Ectodermal cell (in vitro differentiated cells): ENCODE measurements around the gene COL6A1.
"Not testable (repeated sequence)": the region's sequence is repeated elsewhere in the genome, so short reads cannot be mapped to it uniquely, and the experiment has no call there.

Experiments used
- H3K27ac ChIP-seq: 2 replicates; pipeline ENCODE4 v1.7.0; 2013; ENCODE audit warnings: mild to moderate bottlenecking, low read depth, low read length; ENCODE audit not compliant: insufficient read depth, poor library complexity, severe bottlenecking
- H3K27me3 ChIP-seq: 2 replicates; pipeline ENCODE4 v1.7.0; 2013; ENCODE audit warnings: mild to moderate bottlenecking, low read length; ENCODE audit not compliant: insufficient read depth, control insufficient read depth, poor library complexity, severe bottlenecking
- H3K36me3 ChIP-seq: one replicate; pipeline ENCODE4 v1.7.0; 2013; ENCODE audit warnings: low read length; ENCODE audit not compliant: control insufficient read depth, insufficient read depth
- H3K4me1 ChIP-seq: one replicate; pipeline ENCODE4 v1.7.0; 2013; ENCODE audit warnings: low read length; ENCODE audit not compliant: control insufficient read depth, insufficient read depth
- H3K4me3 ChIP-seq: 2 replicates; pipeline ENCODE4 v1.7.0; 2013; ENCODE audit warnings: low read depth, low read length, control low read depth; ENCODE audit not compliant: insufficient read depth
- H3K9me3 ChIP-seq: 2 replicates; pipeline ENCODE4 v1.7.0; 2013; ENCODE audit warnings: mild to moderate bottlenecking, low read length, moderate library complexity; ENCODE audit not compliant: control insufficient read depth
- WGBS, 2 experiments: methylation state at CpG; one replicate each; pipeline ENCODE4 v1.1.7; 2013; ENCODE audit warnings: missing lambda C conversion rate in 2 of 2; 5-methylcytosine and 5-hydroxymethylcytosine counted together

Gene COL6A1

GRCh38 chr21:45952974-45953373 lies 28.6 kb upstream of the COL6A1 start:
- Histone ChIP-seq H3K27me3 (no peaks in the 10 kb centered on the region), H3K4me1 (peaks cover 15% of the 10 kb centered on the region), H3K36me3 (no peaks in the 10 kb centered on the region), H3K27ac (no peak overlapping the region), H3K4me3 (no peak overlapping the region), H3K9me3 (no peaks in the 10 kb centered on the region)
- 87 to 89% methylated on average over 11 of the region's 11 CpGs for WGBS, 2 experiments

GRCh38 chr21:45954261-45954660 lies 27.3 kb upstream of the COL6A1 start:
- Histone ChIP-seq H3K27ac (no peak overlapping the region), H3K9me3 (no peaks in the 10 kb centered on the region), H3K4me3 (no peak overlapping the region), H3K27me3 (no peaks in the 10 kb centered on the region), H3K4me1 (peaks cover 15% of the 10 kb centered on the region), H3K36me3 (no peaks in the 10 kb centered on the region)
- 77% methylated on average over 12 of the region's 12 CpGs for WGBS, 2 experiments

DNA sequence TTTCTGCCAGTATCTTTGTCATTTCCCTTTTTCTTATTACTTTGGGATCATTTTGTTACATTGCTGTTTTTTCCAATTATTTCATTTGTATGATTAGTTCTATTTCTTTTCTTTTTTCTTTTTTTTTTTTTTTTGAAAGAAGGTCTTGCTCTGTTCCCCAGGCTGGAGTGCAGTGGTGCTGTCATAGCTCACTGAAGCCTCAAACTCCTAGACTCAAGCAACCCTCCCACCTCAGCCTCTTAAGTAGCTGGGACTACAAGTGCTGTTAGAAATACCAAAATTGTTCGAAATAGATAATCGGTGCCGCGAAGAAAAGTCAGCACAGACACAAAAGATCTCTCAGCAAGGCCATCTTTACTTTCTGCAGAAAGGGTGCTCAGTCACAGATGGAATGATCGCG lies 26.6 kb upstream of the COL6A1 start:
- H3K9me3 ChIP-seq = no peaks in the 10 kb centered on the region
- no peak overlapping the region for H3K27ac ChIP-seq
- WGBS, 2 experiments = 96 to 97% methylated on average over 6 of the region's 6 CpGs
- H3K4me3 ChIP-seq = no peak overlapping the region
- no peaks in the 10 kb centered on the region for H3K27me3 ChIP-seq
- no peaks in the 10 kb centered on the region for H3K36me3 ChIP-seq
- H3K4me1 ChIP-seq = peaks cover 15% of the 10 kb centered on the region

DNA sequence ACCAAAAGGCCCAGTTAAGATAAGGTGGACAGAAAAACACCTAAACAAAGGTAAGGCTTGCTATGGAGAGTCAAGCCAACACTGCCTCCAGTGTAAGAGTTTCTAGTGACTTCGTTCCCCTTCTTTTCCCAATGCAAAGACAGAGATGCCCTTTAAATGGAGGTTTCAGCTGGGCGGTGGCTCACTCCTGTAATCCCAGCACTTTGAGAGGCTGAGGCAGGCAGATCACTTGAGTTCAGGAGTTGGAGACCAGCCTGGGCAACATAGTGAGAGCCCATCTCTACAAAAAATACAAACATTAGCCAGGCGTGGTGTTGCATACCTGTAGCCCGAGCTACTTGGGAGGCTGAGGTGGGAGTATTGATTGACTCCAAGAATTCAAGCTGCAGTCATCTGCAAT lies 24.0 kb upstream of the COL6A1 start:
- Histone ChIP-seq H3K9me3 (no peaks in the 10 kb centered on the region), H3K36me3 (no peaks in the 10 kb centered on the region), H3K4me3 (no peak overlapping the region), H3K27ac (no peak overlapping the region), H3K4me1 (no peaks in the 10 kb centered on the region), H3K27me3 (no peaks in the 10 kb centered on the region)
- 87 to 92% methylated on average over 3 to 4 of the region's 4 CpGs for WGBS, 2 experiments

- Histone ChIP-seq H3K9me3 (no peaks in the 10 kb centered on the region), H3K4me1 (no peaks in the 10 kb centered on the region), H3K36me3 (no peaks in the 10 kb centered on the region), H3K27ac (no peak overlapping the region), H3K27me3 (no peaks in the 10 kb centered on the region), H3K4me3 (no peak overlapping the region)
- 87 to 91% methylated on average over 7 of the region's 7 CpGs for WGBS, 2 experiments
Measured at GRCh38 chr21:45957981-45958600, 23.5 kb upstream of the COL6A1 start.

DNA sequence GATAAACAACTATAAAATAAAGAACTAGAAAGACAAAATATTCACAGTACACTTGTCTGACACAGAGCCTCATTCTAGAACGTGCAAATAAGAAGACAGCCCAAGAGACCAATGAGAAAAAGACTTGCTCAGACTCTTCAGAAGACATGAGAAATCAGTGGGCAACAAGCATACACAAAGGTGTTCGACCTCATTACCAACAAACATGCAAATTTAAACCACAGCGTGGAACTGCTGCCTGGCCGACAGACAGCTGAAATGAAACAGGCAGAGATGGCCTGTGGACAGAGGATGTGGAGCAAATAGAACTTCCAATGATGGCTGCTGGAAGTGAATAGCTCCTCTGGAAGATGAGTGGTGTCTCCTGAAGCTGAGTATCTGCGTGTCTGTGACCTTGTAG lies 22.4 kb upstream of the COL6A1 start:
- Histone ChIP-seq H3K4me1 (no peaks in the 10 kb centered on the region), H3K36me3 (no peaks in the 10 kb centered on the region), H3K4me3 (no peak overlapping the region), H3K27me3 (no peaks in the 10 kb centered on the region), H3K27ac (no peak overlapping the region), H3K9me3 (no peaks in the 10 kb centered on the region)
- 81 to 82% methylated on average over 5 of the region's 5 CpGs for WGBS, 2 experiments

DNA sequence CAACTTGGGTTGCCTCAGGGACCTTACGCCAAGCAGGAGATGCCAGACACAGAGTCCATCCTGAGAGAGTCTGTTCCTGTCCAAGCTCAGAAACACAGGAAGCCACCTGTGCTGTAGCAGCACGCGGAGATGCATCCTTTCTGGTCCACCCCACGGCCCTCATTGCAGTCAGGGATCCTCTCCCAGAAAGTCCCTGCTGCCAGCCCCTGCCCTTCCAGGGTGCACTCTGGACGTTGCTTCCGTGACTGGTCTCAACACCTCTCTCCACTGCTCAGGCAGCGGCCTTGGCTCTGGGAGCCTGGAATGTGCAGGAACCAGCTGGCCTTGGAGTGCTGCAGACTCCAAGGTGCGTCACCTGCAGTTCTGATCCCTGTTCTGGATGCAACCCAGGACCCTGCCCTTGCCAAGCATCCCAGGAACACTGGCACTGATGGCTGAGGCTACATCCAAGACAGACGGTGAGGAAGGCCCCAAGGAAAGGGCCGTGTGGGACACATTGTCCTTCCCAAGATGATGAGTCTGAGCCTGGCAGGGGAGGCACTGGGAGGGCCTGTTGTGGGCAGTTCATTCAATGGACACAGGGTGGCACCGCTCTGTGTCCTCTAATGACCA lies 21.7 kb upstream of the COL6A1 start:
- Histone ChIP-seq H3K27ac (no peak overlapping the region), H3K27me3 (no peaks in the 10 kb centered on the region), H3K36me3 (no peaks in the 10 kb centered on the region), H3K4me3 (no peak overlapping the region), H3K4me1 (no peaks in the 10 kb centered on the region), H3K9me3 (no peaks in the 10 kb centered on the region)
- WGBS, 2 experiments = 89 to 92% methylated on average over 11 of the region's 11 CpGs

DNA sequence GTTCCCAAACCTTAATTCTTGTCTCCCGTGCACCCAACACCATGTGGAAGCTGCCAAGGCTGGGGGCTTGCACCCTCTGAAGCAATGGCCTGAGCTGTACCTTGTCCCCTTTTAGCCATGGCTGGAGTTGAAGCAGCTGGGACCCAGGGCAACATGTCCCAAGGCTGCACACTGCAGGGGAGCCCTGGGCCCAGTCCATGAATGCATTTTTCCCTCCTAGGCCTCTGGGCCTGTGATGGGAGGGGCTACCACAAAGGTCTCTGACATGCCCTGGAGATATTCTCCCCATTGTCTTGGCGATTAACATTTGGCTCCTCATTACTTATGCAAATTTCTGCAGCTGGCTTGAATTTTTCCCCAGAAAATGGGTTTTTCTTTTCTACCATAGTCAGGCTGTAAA lies 20.2 kb upstream of the COL6A1 start:
- H3K9me3 ChIP-seq, H3K4me3 ChIP-seq, H3K36me3 ChIP-seq, H3K4me1 ChIP-seq, H3K27ac ChIP-seq, H3K27me3 ChIP-seq: not testable (repeated sequence)
- WGBS, 2 experiments = 85 to 87% methylated on average over 2 of the region's 2 CpGs

GRCh38 chr21:45962531-45963231 lies 18.9 kb upstream of the COL6A1 start:
- Histone ChIP-seq H3K4me3 (no peak overlapping the region), H3K4me1 (no peaks in the 10 kb centered on the region), H3K9me3 (no peaks in the 10 kb centered on the region), H3K27ac (no peak overlapping the region), H3K36me3 (no peaks in the 10 kb centered on the region), H3K27me3 (no peaks in the 10 kb centered on the region)
- WGBS, 2 experiments = 93% methylated on average over 4 of the region's 4 CpGs

GRCh38 chr21:45963232-45963570 lies 18.4 kb upstream of the COL6A1 start:
- H3K36me3 ChIP-seq = no peaks in the 10 kb centered on the region
- WGBS, 2 experiments = 84 to 88% methylated on average over 2 to 3 of the region's 3 CpGs
- no peaks in the 10 kb centered on the region for H3K27me3 ChIP-seq
- H3K4me3 ChIP-seq = no peak overlapping the region
- H3K4me1 ChIP-seq = no peaks in the 10 kb centered on the region
- no peak overlapping the region for H3K27ac ChIP-seq
- H3K9me3 ChIP-seq = no peaks in the 10 kb centered on the region
